ENCODE measurements around the gene NACA.
"Not testable (repeated sequence)": the region's sequence is repeated elsewhere in the genome, so short reads cannot be mapped to it uniquely, and the experiment has no call there.

The NACA gene

GRCh38 chr12:56728139-56728861 lies 3.2 kb upstream of the NACA start:
- ATAC-seq: no peak
- TF ChIP-seq RARB (CRISPR knock-in tag; IDR thresholded peaks at IDR 0.05): no peak
- no peak for TF ChIP-seq OSR1 (CRISPR knock-in tag; IDR thresholded peaks at IDR 0.05)
- no peak for TF ChIP-seq ZNF70 (CRISPR knock-in tag; IDR thresholded peaks at IDR 0.05)
- TF ChIP-seq ZFP30 (CRISPR knock-in tag; IDR thresholded peaks at IDR 0.05): no peak
- TF ChIP-seq ZNF8 (CRISPR knock-in tag; IDR thresholded peaks at IDR 0.05): no peak
- no peak for TF ChIP-seq ARNTL (CRISPR knock-in tag; IDR thresholded peaks at IDR 0.05; ENCODE audit: borderline replicate concordance, low read depth)
- no peak for TF ChIP-seq ZC3H10 (CRISPR knock-in tag; IDR thresholded peaks at IDR 0.05)
- no peak for TF ChIP-seq CSRNP3 (CRISPR knock-in tag; IDR thresholded peaks at IDR 0.05)
- no peak for TF ChIP-seq ZNF565 (CRISPR knock-in tag; conservative IDR thresholded peaks at IDR 0.05; ENCODE audit: low read depth)
- no peak for TF ChIP-seq ISL1 (CRISPR knock-in tag; IDR thresholded peaks at IDR 0.05)
- TF ChIP-seq ESRRG (CRISPR knock-in tag; IDR thresholded peaks at IDR 0.05): no peak
- no peak for TF ChIP-seq ZFP3 (CRISPR knock-in tag; IDR thresholded peaks at IDR 0.05)
- TF ChIP-seq TCF4 (CRISPR knock-in tag; IDR thresholded peaks at IDR 0.05; ENCODE audit: borderline replicate concordance): no peak
- TF ChIP-seq TSHZ2 (CRISPR knock-in tag; IDR thresholded peaks at IDR 0.05): no peak
- TF ChIP-seq, protein P1, sequence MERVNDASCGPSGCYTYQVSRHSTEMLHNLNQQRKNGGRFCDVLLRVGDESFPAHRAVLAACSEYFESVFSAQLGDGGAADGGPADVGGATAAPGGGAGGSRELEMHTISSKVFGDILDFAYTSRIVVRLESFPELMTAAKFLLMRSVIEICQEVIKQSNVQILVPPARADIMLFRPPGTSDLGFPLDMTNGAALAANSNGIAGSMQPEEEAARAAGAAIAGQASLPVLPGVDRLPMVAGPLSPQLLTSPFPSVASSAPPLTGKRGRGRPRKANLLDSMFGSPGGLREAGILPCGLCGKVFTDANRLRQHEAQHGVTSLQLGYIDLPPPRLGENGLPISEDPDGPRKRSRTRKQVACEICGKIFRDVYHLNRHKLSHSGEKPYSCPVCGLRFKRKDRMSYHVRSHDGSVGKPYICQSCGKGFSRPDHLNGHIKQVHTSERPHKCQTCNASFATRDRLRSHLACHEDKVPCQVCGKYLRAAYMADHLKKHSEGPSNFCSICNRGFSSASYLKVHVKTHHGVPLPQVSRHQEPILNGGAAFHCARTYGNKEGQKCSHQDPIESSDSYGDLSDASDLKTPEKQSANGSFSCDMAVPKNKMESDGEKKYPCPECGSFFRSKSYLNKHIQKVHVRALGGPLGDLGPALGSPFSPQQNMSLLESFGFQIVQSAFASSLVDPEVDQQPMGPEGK (CRISPR knock-in tag; IDR thresholded peaks at IDR 0.05; ENCODE audit: borderline replicate concordance): no peak

DNA sequence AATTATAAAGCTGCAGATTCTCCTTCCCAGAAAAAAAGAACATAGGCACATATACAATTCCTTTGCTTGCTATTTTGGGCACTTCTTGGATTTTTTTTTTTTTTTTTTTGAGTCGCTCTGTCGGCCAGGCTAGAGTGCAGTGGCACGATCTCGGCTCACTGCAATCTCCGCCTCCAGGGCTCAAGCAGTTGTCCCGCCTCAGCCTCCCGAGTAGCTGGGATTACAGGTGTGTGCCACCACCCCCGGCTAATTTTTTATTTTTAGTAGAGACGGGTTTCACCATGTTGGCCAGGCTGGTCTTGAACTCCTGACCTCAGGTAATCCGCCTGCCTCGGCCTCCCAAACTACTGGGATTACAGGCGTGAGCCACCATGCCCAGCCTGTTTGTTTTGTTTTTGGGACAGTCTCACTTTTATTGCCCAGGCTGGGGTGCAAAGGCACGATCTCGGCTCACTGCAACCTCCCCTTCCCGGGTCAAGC lies 1.1 kb upstream of the NACA start:
- not testable (repeated sequence) for ATAC-seq

- no peak for ATAC-seq
Observed at GRCh38 chr12:56725723-56726102, 614 bp upstream of the NACA start.

GRCh38 chr12:56724701-56724971 lies 463 bp downstream of the NACA start:
- no peak for TF ChIP-seq TOX (CRISPR knock-in tag; IDR thresholded peaks at IDR 0.05; ENCODE audit: borderline replicate concordance)
- no peak for TF ChIP-seq ZNF565 (CRISPR knock-in tag; conservative IDR thresholded peaks at IDR 0.05; ENCODE audit: low read depth)
- no peak for TF ChIP-seq ZFP30 (CRISPR knock-in tag; IDR thresholded peaks at IDR 0.05)
- no peak for TF ChIP-seq OSR1 (CRISPR knock-in tag; IDR thresholded peaks at IDR 0.05)
- ATAC-seq: peak; percentile 10

More at GRCh38 chr12:56725723-56726102, 614 bp upstream of the NACA start:
- TF ChIP-seq CSDC2 (CRISPR knock-in tag; IDR thresholded peaks at IDR 0.05): no peak
- TF ChIP-seq, protein P1 (CRISPR knock-in tag; IDR thresholded peaks at IDR 0.05; ENCODE audit: borderline replicate concordance): peak; percentile 70; the same call in 1 of the 2 replicates

All from SK-N-SH treated with all-trans-retinoic acid at 6 μM for 48 hours (cell line).